HL-60 (cell line): Measurements from ENCODE around the gene CACNG4.

Source experiments
- DNase-seq, 2 experiments: peaks; one replicate each; pipeline ENCODE4 v3.0.0-alpha.2; 2010 to 2020; ENCODE audit warnings: low read depth in 1 of 2, low spot score in 1 of 2
- H3K27ac ChIP-seq: fragments of 250-450 bp; sonication (Bioruptor Pico); replicated peaks from 2 replicates; pipeline ENCODE4 v1.5.1; 2020; ENCODE audit warnings: mild to moderate bottlenecking, moderate library complexity
- H3K27me3 ChIP-seq: fragments of 250-450 bp; sonication (Bioruptor Pico); 2 replicates; pipeline ENCODE4 v1.5.1; 2021; ENCODE audit warnings: mild to moderate bottlenecking, moderate library complexity; ENCODE audit not compliant: insufficient read depth, poor library complexity, severe bottlenecking
- H3K4me3 ChIP-seq: replicated peaks from 2 replicates; pipeline ENCODE4 v1.5.1; 2011; ENCODE audit warnings: mild to moderate bottlenecking, control low read depth, low read length; ENCODE audit not compliant: insufficient read depth
- GABPA ChIP-seq: IDR thresholded peaks from 2 replicates; pipeline ENCODE4 v1.6.1; 2012; ENCODE audit warnings: low read depth
- POLR2AphosphoS5 ChIP-seq: IDR thresholded peaks from 2 replicates; pipeline ENCODE4 v1.6.1; 2012; ENCODE audit warnings: low read depth
- SPI1 ChIP-seq: IDR thresholded peaks from 2 replicates; pipeline ENCODE4 v1.6.1; 2012; ENCODE audit warnings: low read depth, mild to moderate bottlenecking, borderline replicate concordance
- TF ChIP-seq, protein P1 (sequence below): IDR thresholded peaks from 2 replicates; pipeline ENCODE4 v1.6.1; 2012; ENCODE audit warnings: low read depth; ENCODE audit not compliant: insufficient replicate concordance
- TF ChIP-seq, protein P2 (sequence below): IDR thresholded peaks from one replicate; pipeline ENCODE4 v1.5.1; 2011; ENCODE audit warnings: low read length, control low read depth, inconsistent platforms; ENCODE audit not compliant: insufficient read depth

CACNG4 gene

DNA sequence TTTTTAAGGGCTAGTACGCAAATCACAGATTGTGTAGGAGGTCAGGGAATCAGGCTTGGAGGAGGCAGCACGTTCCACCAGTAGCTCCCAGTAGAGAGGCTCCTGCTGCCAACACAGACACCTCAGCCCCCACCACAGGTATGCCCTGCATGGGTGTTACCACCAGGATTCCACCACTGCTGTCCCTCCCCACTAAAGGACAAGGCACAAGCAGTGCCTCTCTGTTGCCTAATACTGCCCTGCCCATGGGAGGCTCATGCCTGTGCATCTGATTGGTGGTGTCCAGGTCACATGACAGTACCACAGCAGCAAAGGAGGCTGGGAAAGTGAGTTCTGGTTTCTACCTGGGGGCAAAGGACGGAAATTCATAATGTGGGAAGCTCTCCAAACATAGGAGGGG is 33.6 kb upstream of the CACNG4 start:
- no peak for DNase-seq

DNA sequence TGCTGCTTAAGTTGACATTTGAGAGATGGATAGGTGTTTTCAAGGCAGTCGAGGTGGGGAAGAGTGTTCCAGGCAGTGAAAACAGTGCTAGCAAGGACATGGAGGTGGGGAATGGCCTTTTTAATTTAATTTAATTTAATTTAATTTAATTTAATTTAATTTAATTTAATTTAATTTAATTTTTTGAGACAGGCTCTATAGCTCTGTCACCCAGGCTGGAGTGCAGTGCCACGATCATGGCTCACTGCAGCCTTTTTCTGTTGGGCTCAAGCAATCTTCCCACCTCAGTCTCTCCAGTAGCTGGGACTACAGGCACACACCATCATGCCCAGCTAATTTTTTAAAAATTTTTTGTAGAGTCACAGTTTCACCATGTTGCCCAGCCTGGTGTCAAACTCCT is 32.2 kb upstream of the CACNG4 start:
- H3K27ac ChIP-seq: no peak overlapping the region
- TF ChIP-seq SPI1 (no peak), GABPA (no peak), POLR2AphosphoS5 (no peak)
- TF ChIP-seq, protein P1, sequence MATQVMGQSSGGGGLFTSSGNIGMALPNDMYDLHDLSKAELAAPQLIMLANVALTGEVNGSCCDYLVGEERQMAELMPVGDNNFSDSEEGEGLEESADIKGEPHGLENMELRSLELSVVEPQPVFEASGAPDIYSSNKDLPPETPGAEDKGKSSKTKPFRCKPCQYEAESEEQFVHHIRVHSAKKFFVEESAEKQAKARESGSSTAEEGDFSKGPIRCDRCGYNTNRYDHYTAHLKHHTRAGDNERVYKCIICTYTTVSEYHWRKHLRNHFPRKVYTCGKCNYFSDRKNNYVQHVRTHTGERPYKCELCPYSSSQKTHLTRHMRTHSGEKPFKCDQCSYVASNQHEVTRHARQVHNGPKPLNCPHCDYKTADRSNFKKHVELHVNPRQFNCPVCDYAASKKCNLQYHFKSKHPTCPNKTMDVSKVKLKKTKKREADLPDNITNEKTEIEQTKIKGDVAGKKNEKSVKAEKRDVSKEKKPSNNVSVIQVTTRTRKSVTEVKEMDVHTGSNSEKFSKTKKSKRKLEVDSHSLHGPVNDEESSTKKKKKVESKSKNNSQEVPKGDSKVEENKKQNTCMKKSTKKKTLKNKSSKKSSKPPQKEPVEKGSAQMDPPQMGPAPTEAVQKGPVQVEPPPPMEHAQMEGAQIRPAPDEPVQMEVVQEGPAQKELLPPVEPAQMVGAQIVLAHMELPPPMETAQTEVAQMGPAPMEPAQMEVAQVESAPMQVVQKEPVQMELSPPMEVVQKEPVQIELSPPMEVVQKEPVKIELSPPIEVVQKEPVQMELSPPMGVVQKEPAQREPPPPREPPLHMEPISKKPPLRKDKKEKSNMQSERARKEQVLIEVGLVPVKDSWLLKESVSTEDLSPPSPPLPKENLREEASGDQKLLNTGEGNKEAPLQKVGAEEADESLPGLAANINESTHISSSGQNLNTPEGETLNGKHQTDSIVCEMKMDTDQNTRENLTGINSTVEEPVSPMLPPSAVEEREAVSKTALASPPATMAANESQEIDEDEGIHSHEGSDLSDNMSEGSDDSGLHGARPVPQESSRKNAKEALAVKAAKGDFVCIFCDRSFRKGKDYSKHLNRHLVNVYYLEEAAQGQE: no peak
- TF ChIP-seq, protein P2, sequence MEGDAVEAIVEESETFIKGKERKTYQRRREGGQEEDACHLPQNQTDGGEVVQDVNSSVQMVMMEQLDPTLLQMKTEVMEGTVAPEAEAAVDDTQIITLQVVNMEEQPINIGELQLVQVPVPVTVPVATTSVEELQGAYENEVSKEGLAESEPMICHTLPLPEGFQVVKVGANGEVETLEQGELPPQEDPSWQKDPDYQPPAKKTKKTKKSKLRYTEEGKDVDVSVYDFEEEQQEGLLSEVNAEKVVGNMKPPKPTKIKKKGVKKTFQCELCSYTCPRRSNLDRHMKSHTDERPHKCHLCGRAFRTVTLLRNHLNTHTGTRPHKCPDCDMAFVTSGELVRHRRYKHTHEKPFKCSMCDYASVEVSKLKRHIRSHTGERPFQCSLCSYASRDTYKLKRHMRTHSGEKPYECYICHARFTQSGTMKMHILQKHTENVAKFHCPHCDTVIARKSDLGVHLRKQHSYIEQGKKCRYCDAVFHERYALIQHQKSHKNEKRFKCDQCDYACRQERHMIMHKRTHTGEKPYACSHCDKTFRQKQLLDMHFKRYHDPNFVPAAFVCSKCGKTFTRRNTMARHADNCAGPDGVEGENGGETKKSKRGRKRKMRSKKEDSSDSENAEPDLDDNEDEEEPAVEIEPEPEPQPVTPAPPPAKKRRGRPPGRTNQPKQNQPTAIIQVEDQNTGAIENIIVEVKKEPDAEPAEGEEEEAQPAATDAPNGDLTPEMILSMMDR: no peak
- H3K4me3 ChIP-seq: no peak overlapping the region
- DNase-seq: no peak
- peaks cover 3% of the 10 kb centered on the region for H3K27me3 ChIP-seq

More for the DNA sequence above, 33.6 kb upstream of the CACNG4 start:
- H3K27ac ChIP-seq: no peak overlapping the region
- TF ChIP-seq POLR2AphosphoS5: no peak
- no peak for TF ChIP-seq GABPA
- TF ChIP-seq, protein P2: no peak
- no peak for TF ChIP-seq SPI1
- TF ChIP-seq, protein P1: no peak
- peaks cover 3% of the 10 kb centered on the region for H3K27me3 ChIP-seq
- H3K4me3 ChIP-seq: no peak overlapping the region

DNA sequence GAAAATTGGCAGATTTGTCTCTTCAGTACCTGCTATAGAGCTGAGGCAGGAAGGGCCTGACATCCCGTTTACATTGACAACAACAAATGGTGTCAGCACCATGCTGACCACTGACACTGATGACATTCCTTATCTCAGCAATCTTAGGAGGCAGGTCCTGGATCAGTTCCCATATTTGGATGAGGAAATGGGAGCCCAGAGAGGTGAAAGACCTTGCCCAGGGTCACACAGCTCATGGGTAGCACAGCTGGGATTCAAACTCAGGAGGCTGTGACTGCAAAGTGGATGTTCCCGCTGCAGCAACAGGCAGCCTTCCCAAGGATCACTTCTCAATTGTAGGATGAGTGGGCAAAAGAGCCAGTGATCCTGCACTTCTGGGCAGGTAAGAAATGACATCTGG is 30.5 kb upstream of the CACNG4 start:
- TF ChIP-seq POLR2AphosphoS5: no peak
- TF ChIP-seq GABPA: no peak
- TF ChIP-seq, protein P1: no peak
- TF ChIP-seq SPI1: no peak
- TF ChIP-seq, protein P2: no peak
- DNase-seq: no peak
- H3K27me3 ChIP-seq: peaks cover 3% of the 10 kb centered on the region
- no peak overlapping the region for H3K27ac ChIP-seq
- no peak overlapping the region for H3K4me3 ChIP-seq
